ENCODE measurements around the gene TMEM11. TPM values are rescaled to one million over a fixed set of nuclear protein-coding genes. Genes with fewer than 3 reads are reported as not detected.

TMEM11 gene
- total RNA-seq, 1 donor from 2014 or later = 35.6 TPM

DNA sequence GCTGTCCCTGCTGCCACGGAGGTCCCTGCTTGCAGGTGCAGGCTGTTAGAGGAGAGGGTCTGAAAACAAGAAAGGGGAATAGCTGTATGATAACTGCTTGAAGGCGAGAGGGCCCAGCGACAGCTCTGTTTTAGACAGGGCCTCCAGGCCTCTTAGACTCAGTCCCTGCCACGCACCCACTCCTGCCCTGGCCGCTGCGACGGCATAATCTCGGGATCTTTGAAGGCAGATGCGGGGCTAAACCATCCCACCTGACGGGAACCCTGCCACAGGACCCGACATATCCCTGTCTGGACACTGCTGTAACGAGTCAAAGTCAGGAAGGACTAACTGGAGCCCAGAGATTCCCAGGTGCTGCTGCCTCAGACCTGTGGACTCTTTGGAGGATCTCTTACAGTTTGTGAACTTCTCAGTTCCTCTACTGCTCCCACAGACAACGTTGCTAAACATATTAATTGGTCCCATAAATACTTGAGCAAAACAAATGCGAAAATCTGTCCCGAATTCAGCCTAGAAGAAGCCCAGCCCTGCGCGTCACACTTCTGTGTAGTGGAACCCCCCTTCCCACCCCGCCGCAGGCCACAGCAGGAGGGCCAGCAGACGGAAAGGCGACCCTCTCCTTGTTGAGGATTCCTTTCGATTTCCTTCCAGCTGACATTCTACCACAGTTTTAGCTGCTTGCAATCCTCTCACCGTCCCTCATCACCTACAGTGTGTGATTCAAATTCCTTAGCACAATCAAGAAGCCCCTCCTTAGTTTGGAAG is 998 bp upstream of the TMEM11 start:
- intact Hi-C loops (cut with micrococcal nuclease) = loop anchor here (1.0 to 5.0 kb wide), 10 partner anchors 38 to 298 kb away; partner anchors contain the start of genes DHRS7B, MAP2K3, NATD1 and USP22
- H3K27me3 Mint-ChIP-seq (ENCODE audit: insufficient read depth) = no peaks in the 10 kb centered on the region
- peak overlapping the region; percentile 84 for H3K27ac Mint-ChIP-seq
- peak overlapping the region; percentile 97 for H3K4me3 Mint-ChIP-seq
- H3K36me3 Mint-ChIP-seq (ENCODE audit: low read depth) = peaks cover 10% of the 10 kb centered on the region
- no peaks in the 10 kb centered on the region for H3K9me3 Mint-ChIP-seq
- DNase-seq (ENCODE audit: low spot score) = no peak
- peaks cover 55% of the 10 kb centered on the region for H3K4me1 Mint-ChIP-seq (ENCODE audit: low read depth)

DNA sequence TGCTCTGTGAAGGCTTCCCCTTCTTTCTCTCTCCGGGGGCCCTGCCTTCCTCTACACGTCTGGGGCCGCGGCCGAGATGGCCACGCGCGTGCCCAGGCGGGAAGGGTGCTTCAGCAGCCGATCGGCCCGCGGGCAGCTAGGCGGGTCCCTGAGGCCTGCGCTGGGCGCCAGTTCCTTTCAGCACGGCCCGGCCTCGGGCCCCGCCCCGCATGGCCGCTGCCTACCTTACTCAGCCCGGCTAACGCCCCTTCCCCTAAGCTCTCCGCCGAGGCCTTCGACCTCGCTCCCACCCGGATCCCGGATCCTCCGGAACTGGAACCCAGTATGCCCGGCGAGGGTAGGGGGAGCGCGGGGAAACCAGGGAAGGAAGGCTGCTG is 335 bp downstream of the TMEM11 start:
- no peak for DNase-seq (ENCODE audit: low spot score)
- Mint-ChIP-seq H3K4me1 (ENCODE audit: low read depth) (peaks cover 52% of the 10 kb centered on the region), H3K36me3 (ENCODE audit: low read depth) (peaks cover 11% of the 10 kb centered on the region), H3K27me3 (ENCODE audit: insufficient read depth) (no peaks in the 10 kb centered on the region), H3K27ac (peak overlapping the region; percentile 86), H3K4me3 (peak overlapping the region; percentile 97), H3K9me3 (no peaks in the 10 kb centered on the region)
- intact Hi-C loops (cut with micrococcal nuclease) = loop anchor here (1.0 to 5.0 kb wide), 10 partner anchors 40 to 299 kb away; partner anchors contain the start of genes DHRS7B, MAP2K3, NATD1 and USP22

DNA sequence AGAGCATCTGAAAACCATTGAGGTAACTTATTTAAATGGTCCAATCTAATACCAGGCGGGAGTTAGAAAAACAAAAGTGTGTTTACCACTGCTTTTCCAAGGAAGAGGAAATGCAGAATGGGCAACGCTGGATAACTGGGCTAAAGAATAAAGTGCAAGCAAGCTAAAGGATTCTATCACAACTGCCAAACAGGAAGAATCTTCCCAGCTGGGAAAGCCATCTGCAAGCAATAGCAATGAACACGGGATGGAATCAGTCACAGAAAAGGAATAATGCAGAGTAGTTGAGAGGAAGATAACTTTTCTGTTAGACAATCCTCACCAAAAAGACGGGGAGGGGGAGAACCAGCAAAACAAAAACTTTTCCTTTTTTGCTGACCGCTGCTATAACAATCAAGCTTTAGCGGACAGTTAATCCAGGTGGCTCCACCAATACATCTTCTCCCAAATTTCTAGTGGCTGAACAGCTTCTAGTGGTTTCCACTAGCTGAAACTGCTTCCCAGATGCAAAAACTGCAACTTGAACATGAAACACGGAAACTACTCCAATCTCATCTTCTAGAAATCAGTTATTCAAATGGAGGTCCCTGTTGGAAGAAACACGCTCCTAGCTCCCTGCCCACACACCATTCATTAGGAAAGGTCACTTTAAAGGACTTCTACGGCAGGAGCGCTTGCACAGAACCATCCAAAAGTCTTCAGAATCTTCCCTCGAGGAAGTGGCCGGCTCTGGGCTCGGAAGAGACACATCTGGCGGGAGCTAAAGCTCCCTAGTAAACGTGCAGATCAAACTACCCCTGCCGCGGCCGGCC is 929 bp downstream of the TMEM11 start:
- H3K36me3 Mint-ChIP-seq (ENCODE audit: low read depth) = peaks cover 13% of the 10 kb centered on the region
- peaks cover 46% of the 10 kb centered on the region for H3K4me1 Mint-ChIP-seq (ENCODE audit: low read depth)
- no peaks in the 10 kb centered on the region for H3K27me3 Mint-ChIP-seq (ENCODE audit: insufficient read depth)
- peak overlapping the region; percentile 97 for H3K4me3 Mint-ChIP-seq
- intact Hi-C loops (cut with micrococcal nuclease) = loop anchor here (5.0 kb wide), 1 partner anchor 109 kb away; no protein-coding TSS in a partner anchor
- H3K9me3 Mint-ChIP-seq = no peaks in the 10 kb centered on the region
- DNase-seq (ENCODE audit: low spot score) = no peak
- peak overlapping the region; percentile 86 for H3K27ac Mint-ChIP-seq

DNA sequence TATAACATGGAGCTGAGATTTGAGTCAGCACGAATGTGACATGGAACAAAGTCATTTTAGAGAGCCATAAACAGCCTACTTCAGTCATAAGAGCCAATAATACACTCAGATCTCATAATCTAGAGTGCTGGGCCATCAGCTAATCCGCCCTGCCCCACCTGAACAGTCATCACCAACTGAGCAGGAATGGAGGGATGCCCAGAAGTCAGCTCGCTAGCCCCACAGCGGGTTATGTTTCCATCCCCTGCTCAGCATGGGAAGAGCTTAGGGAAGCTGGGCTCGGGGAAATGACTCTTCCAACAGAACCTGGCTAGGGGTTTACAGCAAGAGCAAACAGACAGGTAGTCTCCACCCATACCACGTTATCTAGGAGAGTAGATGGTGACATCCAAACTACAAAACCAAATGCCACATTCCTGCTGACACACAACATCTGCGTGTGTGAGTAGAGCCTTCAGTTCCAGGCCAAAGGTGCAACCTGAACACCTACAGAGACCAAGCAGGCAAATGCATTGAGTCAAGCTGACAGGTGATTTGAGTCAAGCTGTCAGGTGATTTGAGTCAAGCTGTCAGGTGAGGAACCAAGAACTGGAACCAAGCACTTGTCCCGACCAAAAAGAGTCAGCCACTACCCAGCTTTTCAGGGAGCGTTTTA is 2.0 kb downstream of the TMEM11 start:
- Mint-ChIP-seq H3K27ac (no peak overlapping the region), H3K4me3 (peak overlapping the region; percentile 97), H3K4me1 (ENCODE audit: low read depth) (peaks cover 36% of the 10 kb centered on the region), H3K27me3 (ENCODE audit: insufficient read depth) (no peaks in the 10 kb centered on the region), H3K9me3 (no peaks in the 10 kb centered on the region), H3K36me3 (ENCODE audit: low read depth) (peaks cover 11% of the 10 kb centered on the region)
- DNase-seq (ENCODE audit: low spot score) = no peak
- intact Hi-C loops (cut with micrococcal nuclease) = loop anchor here (5.0 kb wide), 1 partner anchor 110 kb away; no protein-coding TSS in a partner anchor

DNA sequence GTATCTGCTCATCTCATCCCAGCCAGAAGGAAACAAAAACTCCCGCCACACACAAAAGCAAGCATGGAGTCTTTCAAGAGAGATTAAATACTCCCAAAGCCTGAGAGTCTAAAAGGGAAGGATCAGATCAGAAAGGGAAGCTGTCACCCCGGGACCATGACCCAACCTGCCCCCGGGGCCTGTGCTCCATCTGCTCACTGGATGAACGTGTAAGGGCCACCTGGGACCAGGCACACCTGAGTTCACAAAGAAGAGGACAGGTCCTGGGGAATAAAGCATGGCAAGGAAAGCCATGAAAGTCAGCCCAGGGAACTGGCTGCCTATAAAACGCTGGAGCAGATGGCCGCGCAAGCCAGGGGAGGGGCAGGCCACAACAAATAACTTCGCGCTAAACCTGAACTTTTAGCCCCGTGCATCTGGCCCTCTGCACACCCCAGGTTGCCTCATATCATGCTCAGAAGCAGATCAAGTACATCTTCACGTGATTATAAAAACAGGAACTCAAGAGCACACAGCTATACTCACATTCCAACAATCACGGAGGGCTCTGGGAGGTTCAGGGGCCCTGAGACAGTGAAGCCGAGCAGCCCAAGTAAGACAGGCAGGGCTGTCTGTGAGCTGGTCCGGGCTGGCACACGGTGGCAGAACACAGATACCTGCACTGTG is 3.4 kb downstream of the TMEM11 start:
- intact Hi-C loops (cut with micrococcal nuclease) = loop anchor here (5.0 kb wide), 1 partner anchor 112 kb away; no protein-coding TSS in a partner anchor
- Mint-ChIP-seq H3K4me3 (no peak overlapping the region), H3K27ac (no peak overlapping the region), H3K36me3 (ENCODE audit: low read depth) (peaks cover 12% of the 10 kb centered on the region), H3K4me1 (ENCODE audit: low read depth) (peaks cover 29% of the 10 kb centered on the region), H3K9me3 (no peaks in the 10 kb centered on the region), H3K27me3 (ENCODE audit: insufficient read depth) (no peaks in the 10 kb centered on the region)
- DNase-seq (ENCODE audit: low spot score) = no peak

DNA sequence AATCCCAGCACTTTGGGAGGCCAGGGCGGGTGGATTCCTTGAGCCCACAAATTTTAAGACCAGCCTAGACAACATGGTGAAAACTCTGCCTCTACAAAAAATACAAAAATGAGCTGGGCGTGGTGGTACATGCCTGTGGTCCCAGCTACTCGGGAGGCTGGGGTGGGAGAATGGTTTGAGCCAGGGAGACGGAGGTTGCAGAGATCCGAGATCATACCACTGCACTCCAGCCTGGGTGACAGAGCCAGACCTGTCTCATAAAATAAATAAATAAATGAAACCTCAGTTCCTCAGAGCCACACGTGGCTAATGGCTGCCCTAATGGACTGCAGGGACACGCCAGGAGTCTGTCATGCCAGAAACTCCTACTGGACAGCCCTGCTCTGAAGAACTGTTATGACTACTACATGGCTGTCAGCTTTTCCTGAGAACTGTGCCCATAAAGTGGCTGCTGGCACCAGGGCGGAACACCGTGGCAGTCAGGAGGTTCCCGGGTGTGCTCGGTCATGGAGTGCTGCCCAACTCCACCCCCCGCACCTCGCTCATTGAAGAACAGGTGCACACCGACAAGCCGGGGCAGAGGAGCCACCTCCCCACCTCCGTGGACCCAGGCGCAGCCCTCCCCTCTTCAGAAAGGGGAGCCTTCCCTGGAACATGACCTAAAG is 4.3 kb downstream of the TMEM11 start:
- Mint-ChIP-seq H3K36me3 (ENCODE audit: low read depth) (peaks cover 12% of the 10 kb centered on the region), H3K27ac (no peak overlapping the region), H3K27me3 (ENCODE audit: insufficient read depth) (no peaks in the 10 kb centered on the region), H3K4me3 (no peak overlapping the region), H3K9me3 (no peaks in the 10 kb centered on the region), H3K4me1 (ENCODE audit: low read depth) (peaks cover 21% of the 10 kb centered on the region)
- no peak for DNase-seq (ENCODE audit: low spot score)
- intact Hi-C loops (cut with micrococcal nuclease) = loop anchor here (5.0 kb wide), 1 partner anchor 113 kb away; no protein-coding TSS in a partner anchor

DNA sequence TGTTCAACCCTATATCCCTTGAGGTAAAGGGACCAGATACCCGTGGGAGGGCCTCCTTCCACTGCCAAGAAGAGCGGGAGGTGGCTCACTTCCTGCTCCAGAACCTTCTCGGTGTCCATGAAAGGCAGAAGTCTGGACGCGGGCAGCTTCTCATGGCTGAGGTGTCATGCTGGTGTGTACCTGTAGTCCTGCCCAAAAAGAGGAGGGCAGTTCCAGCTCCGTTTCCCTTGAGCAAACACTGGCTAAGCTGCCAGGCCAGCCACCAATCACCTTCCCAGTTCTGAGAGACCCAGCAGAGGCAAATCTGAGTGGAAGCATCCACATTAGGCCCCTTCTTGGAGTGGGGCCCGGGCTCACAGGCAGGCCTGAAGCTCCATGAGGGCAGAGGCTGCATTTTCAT is 5.6 kb downstream of the TMEM11 start:
- no peaks in the 10 kb centered on the region for H3K9me3 Mint-ChIP-seq
- intact Hi-C loops (cut with micrococcal nuclease) = no loop called here
- H3K4me1 Mint-ChIP-seq (ENCODE audit: low read depth) = peaks cover 21% of the 10 kb centered on the region
- H3K4me3 Mint-ChIP-seq = no peak overlapping the region
- no peaks in the 10 kb centered on the region for H3K27me3 Mint-ChIP-seq (ENCODE audit: insufficient read depth)
- H3K36me3 Mint-ChIP-seq (ENCODE audit: low read depth) = peaks cover 11% of the 10 kb centered on the region
- no peak for DNase-seq (ENCODE audit: low spot score)
- no peak overlapping the region for H3K27ac Mint-ChIP-seq

DNA sequence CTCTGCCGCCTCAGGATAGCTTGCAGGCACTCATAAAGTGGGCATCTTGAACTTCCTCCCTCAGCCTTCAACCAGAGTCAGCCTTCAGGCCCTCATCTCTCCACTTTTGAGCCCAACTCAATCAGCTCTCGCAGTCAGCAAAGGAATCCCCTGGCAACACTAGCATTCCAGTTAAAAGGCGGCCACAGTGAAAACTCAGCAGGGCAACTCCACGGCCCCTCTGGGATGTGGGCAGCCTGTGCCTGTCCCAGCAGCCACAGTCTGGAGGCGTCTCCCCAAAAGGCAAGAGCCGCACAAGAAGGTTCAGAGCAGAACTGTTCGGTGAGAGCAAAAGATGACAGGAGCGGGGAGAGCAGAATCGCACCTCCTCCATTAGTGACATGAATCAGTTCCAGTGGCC is 9.0 kb downstream of the TMEM11 start:
- intact Hi-C loops (cut with micrococcal nuclease) = no loop called here
- H3K27me3 Mint-ChIP-seq (ENCODE audit: insufficient read depth) = no peaks in the 10 kb centered on the region
- no peak overlapping the region for H3K27ac Mint-ChIP-seq
- no peaks in the 10 kb centered on the region for H3K9me3 Mint-ChIP-seq
- peaks cover 9% of the 10 kb centered on the region for H3K36me3 Mint-ChIP-seq (ENCODE audit: low read depth)
- no peak overlapping the region for H3K4me3 Mint-ChIP-seq
- peaks cover 5% of the 10 kb centered on the region for H3K4me1 Mint-ChIP-seq (ENCODE audit: low read depth)
- DNase-seq (ENCODE audit: low spot score) = no peak

DNA sequence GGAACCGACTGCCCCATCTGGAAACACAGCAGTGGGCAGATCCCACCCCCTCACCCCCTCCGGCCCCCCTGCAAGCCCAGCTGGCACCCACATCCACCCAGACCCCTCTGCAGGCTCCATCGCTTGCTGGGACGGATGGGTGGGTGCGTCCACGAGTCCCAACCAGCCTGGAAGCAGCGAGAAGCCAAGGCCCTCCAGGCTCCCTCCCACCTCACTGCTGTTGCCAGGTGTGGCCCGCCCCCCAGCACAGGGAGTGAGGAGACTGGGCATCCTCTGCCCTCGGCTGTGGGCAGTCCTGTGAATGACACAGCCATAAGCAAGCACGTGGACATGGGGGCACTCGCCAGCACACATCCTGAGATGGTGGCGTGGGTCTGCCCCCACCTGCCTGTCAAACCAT is 11.4 kb downstream of the TMEM11 start:
- peaks cover 13% of the 10 kb centered on the region for H3K36me3 Mint-ChIP-seq (ENCODE audit: low read depth)
- intact Hi-C loops (cut with micrococcal nuclease) = no loop called here
- no peak for DNase-seq (ENCODE audit: low spot score)
- H3K4me1 Mint-ChIP-seq (ENCODE audit: low read depth) = peaks cover 5% of the 10 kb centered on the region
- H3K4me3 Mint-ChIP-seq = no peak overlapping the region
- H3K27me3 Mint-ChIP-seq (ENCODE audit: insufficient read depth) = no peaks in the 10 kb centered on the region
- H3K27ac Mint-ChIP-seq = no peak overlapping the region
- H3K9me3 Mint-ChIP-seq = no peaks in the 10 kb centered on the region

DNA sequence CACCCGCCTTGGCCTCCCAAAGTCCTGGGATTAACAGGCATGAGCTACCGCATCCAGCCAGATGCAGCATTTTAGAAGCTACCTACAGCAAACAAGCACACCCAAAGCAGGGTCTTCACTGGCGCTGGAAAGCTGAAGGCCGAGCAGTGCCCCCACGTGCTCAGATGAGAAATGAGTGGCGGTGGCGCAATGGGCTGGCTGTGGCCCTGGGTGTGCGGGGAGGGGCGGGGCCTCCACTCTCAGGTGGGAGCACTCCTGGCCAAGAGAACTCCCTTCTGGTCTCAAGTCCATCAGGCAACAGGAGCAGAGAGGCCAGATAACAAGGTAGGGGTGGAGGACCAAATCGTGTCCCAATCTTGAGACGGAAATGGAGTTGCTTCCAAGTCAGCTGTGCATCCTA is 12.1 kb downstream of the TMEM11 start:
- intact Hi-C loops (cut with micrococcal nuclease) = no loop called here
- no peak overlapping the region for H3K27ac Mint-ChIP-seq
- peaks cover 17% of the 10 kb centered on the region for H3K36me3 Mint-ChIP-seq (ENCODE audit: low read depth)
- no peak for DNase-seq (ENCODE audit: low spot score)
- no peak overlapping the region for H3K4me3 Mint-ChIP-seq
- H3K4me1 Mint-ChIP-seq (ENCODE audit: low read depth) = peaks cover 5% of the 10 kb centered on the region
- H3K27me3 Mint-ChIP-seq (ENCODE audit: insufficient read depth) = no peaks in the 10 kb centered on the region
- H3K9me3 Mint-ChIP-seq = no peaks in the 10 kb centered on the region

DNA sequence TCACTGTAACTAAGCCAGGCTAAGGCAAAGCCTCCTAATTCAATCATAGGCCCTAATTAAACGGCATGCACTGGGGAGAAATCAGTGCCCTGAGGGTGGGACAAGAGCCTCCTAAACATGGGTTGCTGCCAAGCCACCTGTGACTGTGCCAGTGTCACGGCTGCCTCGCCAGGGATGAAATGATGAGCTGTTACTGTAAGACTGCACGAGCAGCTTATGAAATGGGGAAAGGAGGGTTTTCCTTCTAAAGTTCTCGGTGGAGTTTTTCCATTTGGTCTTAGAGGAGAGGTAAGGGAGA is 12.7 kb downstream of the TMEM11 start:
- Mint-ChIP-seq H3K4me3 (no peak overlapping the region), H3K36me3 (ENCODE audit: low read depth) (peaks cover 21% of the 10 kb centered on the region), H3K9me3 (no peaks in the 10 kb centered on the region), H3K27ac (no peak overlapping the region), H3K27me3 (ENCODE audit: insufficient read depth) (no peaks in the 10 kb centered on the region), H3K4me1 (ENCODE audit: low read depth) (peaks cover 5% of the 10 kb centered on the region)
- intact Hi-C loops (cut with micrococcal nuclease) = no loop called here
- DNase-seq (ENCODE audit: low spot score) = no peak

Measured in activated T-helper 1 cell treated with anti-CD3 and anti-CD28 coated beads, Interleukin-12 subunit alpha, Interleukin-12 subunit beta, Interleukin-2, Interleukin-4 antibody, amounts not matched to agents 30 ng/mL and 10 ng/mL and 1 ng/mL, durations not matched to agents 14 hours and 24 hours and 36 hours (primary cell).